HG03439 (cell line): ENCODE data around the gene SUPT20H.
"Not testable (repeated sequence)": the region's sequence is repeated elsewhere in the genome, so short reads cannot be mapped to it uniquely, and the experiment has no call there.

Source experiments
- ATAC-seq: cut with Tn5 transposase; IDR thresholded peaks from one replicate; pipeline ENCODE4 v1.9.1; 2021; ENCODE audit warnings: mild to moderate bottlenecking, moderate library complexity; ENCODE audit not compliant: unreplicated experiment

The SUPT20H gene

GRCh38 chr13:37070145-37070695 lies 10.7 kb upstream of the SUPT20H start:
- no peak for ATAC-seq

GRCh38 chr13:37069597-37070103 lies 10.2 kb upstream of the SUPT20H start:
- ATAC-seq, result no peak

GRCh38 chr13:37068962-37069361 lies 9.5 kb upstream of the SUPT20H start:
- no peak for ATAC-seq

GRCh38 chr13:37067874-37068273 lies 8.4 kb upstream of the SUPT20H start:
- no peak for ATAC-seq

GRCh38 chr13:37065890-37066526 lies 6.5 kb upstream of the SUPT20H start:
- ATAC-seq, result no peak

GRCh38 chr13:37059848-37060192 lies 332 bp upstream of the SUPT20H start:
- ATAC-seq, result no peak

GRCh38 chr13:37056228-37056627 lies 3.3 kb downstream of the SUPT20H start:
- not testable (repeated sequence) for ATAC-seq

GRCh38 chr13:37053111-37053510 lies 6.4 kb downstream of the SUPT20H start:
- not testable (repeated sequence) for ATAC-seq

- ATAC-seq, result no peak
These were observed 9.7 kb downstream of the SUPT20H start for GRCh38 chr13:37049810-37050209.

- no peak for ATAC-seq
These were observed 11.6 kb downstream of the SUPT20H start for GRCh38 chr13:37047846-37048245.

- no peak for ATAC-seq
These were observed 12.5 kb downstream of the SUPT20H start for GRCh38 chr13:37047032-37047431.

- no peak for ATAC-seq
These were observed 13.4 kb downstream of the SUPT20H start for GRCh38 chr13:37046062-37046461.

GRCh38 chr13:37040789-37041188 lies 18.7 kb downstream of the SUPT20H start:
- ATAC-seq, result no peak

- no peak for ATAC-seq
These were observed 19.6 kb downstream of the SUPT20H start for GRCh38 chr13:37039896-37040295.

- ATAC-seq, result no peak
These were observed 22.2 kb downstream of the SUPT20H start for GRCh38 chr13:37037241-37037640.

GRCh38 chr13:37029617-37030016 lies 29.9 kb downstream of the SUPT20H start:
- ATAC-seq, result no peak

- ATAC-seq, result no peak
These were observed 31.8 kb downstream of the SUPT20H start for GRCh38 chr13:37027639-37028038.

GRCh38 chr13:37026771-37027170 lies 32.7 kb downstream of the SUPT20H start:
- no peak for ATAC-seq

- ATAC-seq, result no peak
These were observed 35.6 kb downstream of the SUPT20H start for GRCh38 chr13:37023871-37024270.

GRCh38 chr13:37014609-37015008 lies 44.9 kb downstream of the SUPT20H start:
- no peak for ATAC-seq

- no peak for ATAC-seq
These were observed 47.7 kb downstream of the SUPT20H start for GRCh38 chr13:37011788-37012187.

- no peak for ATAC-seq
These were observed 48.5 kb downstream of the SUPT20H start for GRCh38 chr13:37011002-37011401.

GRCh38 chr13:37010424-37010823 lies 49.1 kb downstream of the SUPT20H start:
- ATAC-seq, result no peak
